GM12878 (cell line): ENCODE results near the gene PRRC2C. TPM values are rescaled to one million over a fixed set of nuclear protein-coding genes. Genes with fewer than 3 reads are reported as not detected.
A peak's percentile ranks its signal among the peaks of the same experiment; 100 is the strongest.

ENCODE experiments used
- ATF7 ChIP-seq: fragments of 450-650 bp; IDR thresholded peaks from 2 replicates; pipeline ENCODE4 v1.6.1; 2016; ENCODE audit warnings: low read depth, mild to moderate bottlenecking
- GATAD2B ChIP-seq: fragments of 450-650 bp; conservative IDR thresholded peaks from 2 replicates; pipeline ENCODE4 v1.6.1; 2017; ENCODE audit warnings: low read depth, mild to moderate bottlenecking, moderate library complexity
- MTA2 ChIP-seq: fragments of 450-650 bp; IDR thresholded peaks from 2 replicates; pipeline ENCODE4 v1.6.1; 2016; ENCODE audit warnings: low read depth, mild to moderate bottlenecking, moderate library complexity
- PKNOX1 ChIP-seq: fragments of 450-650 bp; IDR thresholded peaks from 2 replicates; pipeline ENCODE4 v1.6.1; 2016; ENCODE audit warnings: mild to moderate bottlenecking
- RELA ChIP-seq: fragments of 450-650 bp; IDR thresholded peaks from 2 replicates; pipeline ENCODE4 v1.8.0; 2014; ENCODE audit warnings: borderline replicate concordance; ENCODE audit not compliant: partially characterized antibody
- RELB ChIP-seq: fragments of 450-650 bp; IDR thresholded peaks from 2 replicates; pipeline ENCODE4 v1.6.1; 2017; ENCODE audit warnings: low read depth, mild to moderate bottlenecking, moderate library complexity
- SKIL ChIP-seq: fragments of 450-650 bp; IDR thresholded peaks from 2 replicates; pipeline ENCODE4 v1.6.1; 2017; ENCODE audit warnings: mild to moderate bottlenecking, low read depth, inconsistent platforms; ENCODE audit not compliant: poor library complexity, severe bottlenecking
- ZNF592 ChIP-seq: fragments of 450-650 bp; IDR thresholded peaks from 2 replicates; pipeline ENCODE4 v1.6.1; 2017; ENCODE audit warnings: mild to moderate bottlenecking, moderate library complexity
- polyA plus RNA-seq, 11 experiments: library from polyadenylated mRNA; depleted of rRNA in 4 of 11; unstranded in 6 of 11; stranded (reverse) in 5 of 11; fragments of >200 nt; fragmentation: Nextera tagmentation in 4 of 11; fragmentation: Illumina TruSeq in 1 of 11; extraction: Ambion mirVana in 4 of 11; extraction: Trizol in 1 of 11; gene quantifications; 1 replicate in 1 of 11; 2 replicates in 10 of 11; pipeline versions ENCODE4 v1.2.1 to v1.2.3, GENCODE V29; 2011 to 2016; ENCODE audit warnings: inconsistent platforms in 2 of 11, missing spikeins in 2 of 11, low read depth in 1 of 11
- total RNA-seq, 4 experiments: library from RNA; depleted of rRNA in 3 of 4; stranded (reverse); fragments of >200 nt in 3 of 4; fragmentation: Illumina TruSeq in 1 of 4; extraction: Trizol in 1 of 4; gene quantifications; 2 replicates each; pipeline versions ENCODE4 v1.2.1 to v1.2.3, GENCODE V29; 2013 to 2021

PRRC2C gene
- total and polyA plus RNA-seq, 10 of the 15 experiments (the other 5 are each of a cell fraction or from before 2014, with no cell fraction given): 53.4 to 182 (median 91.8) TPM

GRCh38 chr1:171615122-171615906 lies 130.0 kb downstream of the PRRC2C start (continued):
- TF ChIP-seq SKIL: peak; percentile 54
- TF ChIP-seq RELB: peak; percentile 66
- TF ChIP-seq GATAD2B: peak; percentile 23
- peak; percentile 47 for TF ChIP-seq RELA
- TF ChIP-seq ZNF592: peak; percentile 37; the same call in 1 of the 2 replicates
- TF ChIP-seq PKNOX1: peak; percentile 70
- peak; percentile 32; the same call in 1 of the 2 replicates for TF ChIP-seq ATF7
- TF ChIP-seq MTA2: peak; percentile 28; the same call in 1 of the 2 replicates
